Neutrophil (primary cell): ENCODE data around the gene DBH.

Experiments used
- H3K27ac ChIP-seq: fragments of 200-600 bp; sonication (generic); 2 replicates; pipeline ENCODE4 v1.5.1; 2016; ENCODE audit warnings: mild to moderate bottlenecking, moderate library complexity
- H3K27me3 ChIP-seq: fragments of 200-600 bp; sonication (generic); 2 replicates; pipeline ENCODE4 v1.6.0; 2016; ENCODE audit warnings: mild to moderate bottlenecking
- H3K36me3 ChIP-seq: fragments of 200-600 bp; sonication (generic); 2 replicates; pipeline ENCODE4 v1.5.1; 2017
- H3K4me1 ChIP-seq, 2 experiments: fragments of 200-600 bp in 1 of 2; sonication (generic) in 1 of 2; 1 replicate in 1 of 2; 2 replicates in 1 of 2; pipeline versions ENCODE4 v1.5.1 to v1.6.1; 2013 to 2016; ENCODE audit warnings: low read depth in 1 of 2, low read length in 1 of 2, mild to moderate bottlenecking in 1 of 2, moderate library complexity in 1 of 2; ENCODE audit not compliant: control insufficient read depth in 1 of 2, insufficient read depth in 1 of 2
- H3K4me3 ChIP-seq, 2 experiments: fragments of 200-600 bp in 1 of 2; sonication (generic) in 1 of 2; 1 replicate in 1 of 2; 2 replicates in 1 of 2; pipeline ENCODE4 v1.5.1; 2013 to 2016; ENCODE audit warnings: low read depth in 1 of 2, low read length in 1 of 2, mild to moderate bottlenecking in 1 of 2, moderate library complexity in 1 of 2
- H3K9me3 ChIP-seq: fragments of 200-600 bp; sonication (generic); 2 replicates; pipeline ENCODE4 v1.5.1; 2016
- TF ChIP-seq, protein P1 (sequence below): fragments of 200-600 bp; sonication (generic); IDR thresholded peaks from 2 replicates; pipeline ENCODE4 v1.5.1; 2016; ENCODE audit warnings: antibody characterized with exemption

The DBH gene

DNA sequence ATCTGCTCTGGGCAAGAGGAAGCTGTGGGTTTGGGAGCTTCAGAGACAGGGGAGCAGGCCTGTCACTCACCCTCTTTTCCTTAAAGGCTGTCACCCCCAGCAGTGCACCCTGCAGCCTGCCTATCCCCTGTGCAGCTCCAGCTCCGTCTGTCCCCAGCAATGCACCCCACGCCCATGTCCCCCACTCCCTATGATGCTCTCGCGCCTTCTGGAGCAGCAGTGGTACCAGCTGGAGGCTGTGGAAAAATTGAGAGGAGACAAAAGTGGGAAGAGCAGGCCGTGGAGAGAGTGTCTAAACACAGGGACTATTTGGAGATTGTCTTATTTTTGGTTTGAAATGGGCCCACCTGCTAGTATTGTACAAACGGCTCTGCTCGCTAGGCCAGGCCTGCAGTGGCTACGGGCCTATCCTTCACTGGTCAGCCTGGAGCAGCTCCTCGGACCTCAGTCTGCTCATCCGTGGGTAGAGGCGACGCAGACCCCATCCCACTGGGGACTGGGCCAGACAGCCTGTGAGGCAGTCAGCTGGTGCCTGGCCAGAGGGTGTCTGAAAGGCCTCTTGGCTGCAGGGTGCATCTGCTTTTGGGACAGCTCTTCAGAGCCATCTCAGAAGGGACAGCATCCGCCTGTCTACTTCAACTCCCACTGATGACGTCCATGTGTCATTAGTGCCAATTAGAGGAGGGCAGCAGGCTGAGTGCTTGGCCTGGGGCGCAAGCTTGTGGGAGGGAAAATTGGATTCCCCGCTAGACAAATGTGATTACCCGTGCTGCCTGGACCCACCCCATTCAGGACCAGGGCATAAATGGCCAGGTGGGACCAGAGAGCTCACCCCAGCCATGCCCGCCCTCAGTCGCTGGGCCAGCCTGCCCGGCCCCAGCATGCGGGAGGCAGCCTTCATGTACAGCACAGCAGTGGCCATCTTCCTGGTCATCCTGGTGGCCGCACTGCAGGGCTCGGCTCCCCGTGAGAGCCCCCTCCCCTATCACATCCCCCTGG lies at the start of gene DBH:
TSS of gene DBH (plus strand) at position 831 of the 999 bp plus-strand sequence. CDS start at position 840, 9 bp downstream.
- Histone ChIP-seq H3K27ac (no peak within 1 kb of the TSS), H3K36me3 (no peaks in the 10 kb centered on the region), H3K4me1 (no peaks in the 10 kb centered on the region), H3K9me3 (no peaks in the 10 kb centered on the region), H3K27me3 (peaks cover 21% of the 10 kb centered on the region), H3K4me3 (no peak within 1 kb of the TSS)
- TF ChIP-seq, protein P1, sequence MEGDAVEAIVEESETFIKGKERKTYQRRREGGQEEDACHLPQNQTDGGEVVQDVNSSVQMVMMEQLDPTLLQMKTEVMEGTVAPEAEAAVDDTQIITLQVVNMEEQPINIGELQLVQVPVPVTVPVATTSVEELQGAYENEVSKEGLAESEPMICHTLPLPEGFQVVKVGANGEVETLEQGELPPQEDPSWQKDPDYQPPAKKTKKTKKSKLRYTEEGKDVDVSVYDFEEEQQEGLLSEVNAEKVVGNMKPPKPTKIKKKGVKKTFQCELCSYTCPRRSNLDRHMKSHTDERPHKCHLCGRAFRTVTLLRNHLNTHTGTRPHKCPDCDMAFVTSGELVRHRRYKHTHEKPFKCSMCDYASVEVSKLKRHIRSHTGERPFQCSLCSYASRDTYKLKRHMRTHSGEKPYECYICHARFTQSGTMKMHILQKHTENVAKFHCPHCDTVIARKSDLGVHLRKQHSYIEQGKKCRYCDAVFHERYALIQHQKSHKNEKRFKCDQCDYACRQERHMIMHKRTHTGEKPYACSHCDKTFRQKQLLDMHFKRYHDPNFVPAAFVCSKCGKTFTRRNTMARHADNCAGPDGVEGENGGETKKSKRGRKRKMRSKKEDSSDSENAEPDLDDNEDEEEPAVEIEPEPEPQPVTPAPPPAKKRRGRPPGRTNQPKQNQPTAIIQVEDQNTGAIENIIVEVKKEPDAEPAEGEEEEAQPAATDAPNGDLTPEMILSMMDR: no peak

DNA sequence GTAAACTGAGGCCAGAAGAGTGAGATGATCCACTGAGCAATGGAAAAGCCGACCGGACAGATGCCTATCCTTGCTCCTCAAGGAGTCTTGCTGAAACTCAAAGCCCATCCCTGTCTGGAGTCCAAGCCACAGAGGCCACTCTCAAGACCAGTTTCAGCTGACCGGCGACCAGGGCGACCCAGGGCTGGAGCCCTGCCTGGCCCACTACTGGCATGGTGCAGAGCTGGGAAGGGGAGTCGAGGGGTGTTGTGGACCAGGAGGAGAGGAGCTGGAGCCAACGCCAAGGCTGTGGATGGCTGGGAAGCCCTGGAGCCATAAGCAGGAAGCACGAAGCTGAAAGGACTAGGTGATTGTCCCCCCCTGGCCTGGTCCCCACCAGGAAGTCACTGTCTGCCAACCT lies 49.1 kb upstream of the DBH start:
- H3K27me3 ChIP-seq: peaks cover 44% of the 10 kb centered on the region

DNA sequence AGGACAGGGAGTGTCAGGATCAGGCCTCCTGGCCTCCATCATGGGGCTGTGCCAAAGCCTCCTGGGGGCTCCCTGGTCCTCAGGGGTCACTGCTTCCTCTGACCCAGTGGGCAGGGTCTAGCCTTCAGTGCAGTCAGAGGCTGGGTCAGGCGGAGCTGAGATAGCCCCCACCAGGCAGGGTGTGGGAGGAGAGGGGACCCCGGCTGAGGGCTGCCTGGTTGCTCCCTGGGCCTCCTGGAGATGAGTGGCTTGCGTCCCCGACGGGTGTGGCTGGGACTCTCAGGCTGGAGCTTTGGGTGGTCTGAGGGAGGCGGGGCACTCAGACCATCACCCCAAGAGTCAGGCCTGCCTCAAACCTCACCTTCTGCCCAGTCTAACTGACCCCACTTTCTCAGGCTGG lies 48.7 kb upstream of the DBH start:
- Histone ChIP-seq H3K9me3 (no peaks in the 10 kb centered on the region), H3K4me1 (no peaks in the 10 kb centered on the region), H3K27ac (no peak overlapping the region), H3K27me3 (peaks cover 44% of the 10 kb centered on the region), H3K4me3 (no peak overlapping the region), H3K36me3 (no peaks in the 10 kb centered on the region)
- TF ChIP-seq, protein P1: no peak

More for the DNA sequence above, 49.1 kb upstream of the DBH start:
- no peaks in the 10 kb centered on the region for H3K4me1 ChIP-seq
- TF ChIP-seq, protein P1: no peak
- H3K4me3 ChIP-seq: no peak overlapping the region
- no peaks in the 10 kb centered on the region for H3K36me3 ChIP-seq
- no peaks in the 10 kb centered on the region for H3K9me3 ChIP-seq
- no peak overlapping the region for H3K27ac ChIP-seq

DNA sequence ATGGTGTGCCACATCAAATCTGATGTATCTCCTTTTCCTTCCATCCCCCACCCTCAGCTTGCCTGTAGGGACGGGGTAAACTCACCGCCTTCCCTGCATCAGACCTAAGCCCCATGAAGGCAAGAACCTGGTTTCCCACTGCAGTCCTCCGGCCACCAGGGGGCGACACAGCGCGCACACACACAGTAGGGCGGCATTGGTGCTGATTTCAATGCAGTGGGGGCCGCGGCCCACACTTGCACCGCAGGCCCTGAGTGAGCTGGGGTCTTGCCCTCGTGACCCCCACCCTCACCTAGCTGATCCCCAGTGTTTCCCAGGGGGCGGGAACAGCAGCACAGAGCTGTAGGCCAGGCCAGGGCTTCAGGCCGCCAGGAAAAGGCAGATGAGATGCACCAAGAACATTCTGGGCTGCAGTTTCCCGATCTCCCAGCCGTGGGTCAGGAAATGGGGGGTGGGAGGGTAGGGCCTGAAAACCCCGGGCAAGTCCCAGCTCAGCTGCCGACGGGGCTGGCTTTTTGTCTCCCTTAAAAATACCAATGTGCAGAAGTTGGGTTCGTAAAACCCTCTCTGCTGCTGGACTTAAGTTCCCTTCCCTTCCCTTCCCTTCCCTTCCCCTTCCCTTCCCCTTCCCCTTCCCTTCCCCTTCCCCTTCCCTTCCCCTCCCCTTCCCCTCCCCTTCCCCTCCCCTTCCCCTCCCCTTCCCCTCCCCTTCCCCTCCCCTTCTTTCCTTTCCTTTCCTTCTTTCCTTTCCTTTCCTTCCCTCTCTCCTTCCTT lies 46.5 kb upstream of the DBH start:
- Histone ChIP-seq H3K4me3 (no peak overlapping the region), H3K27ac (no peak overlapping the region), H3K4me1 (no peaks in the 10 kb centered on the region), H3K36me3 (no peaks in the 10 kb centered on the region), H3K27me3 (peaks cover 28% of the 10 kb centered on the region), H3K9me3 (no peaks in the 10 kb centered on the region)
- TF ChIP-seq, protein P1: no peak

DNA sequence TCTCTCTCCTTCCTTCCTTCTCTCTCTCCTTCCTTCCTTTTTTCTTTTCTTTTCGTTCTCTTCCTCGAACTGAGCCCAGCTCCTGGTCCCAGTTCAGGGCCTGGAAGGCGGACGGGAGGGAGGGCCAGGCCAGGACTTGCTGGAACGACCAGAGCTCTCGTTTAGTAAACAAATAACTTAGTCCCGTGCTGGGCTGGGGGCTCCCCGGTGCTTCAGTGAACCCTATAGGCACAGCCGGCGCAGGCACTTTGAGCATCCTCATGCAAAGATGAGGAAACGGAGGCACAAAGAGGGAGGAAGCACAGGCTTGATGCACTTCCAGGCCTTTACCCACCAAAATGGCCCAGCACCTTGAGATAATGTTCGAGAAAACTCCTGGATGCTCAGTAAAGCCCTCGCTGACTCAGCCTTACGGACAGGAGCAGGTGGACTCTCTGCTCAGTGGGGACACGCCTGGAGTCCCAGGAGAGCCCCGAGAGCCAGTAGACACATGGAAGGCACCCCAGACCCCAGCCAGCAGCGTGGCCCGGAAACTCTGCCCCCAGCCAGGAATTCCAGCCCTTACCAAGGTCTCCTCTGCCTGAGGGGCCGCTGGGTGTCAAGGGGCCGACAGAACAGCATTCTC lies 45.8 kb upstream of the DBH start:
- Histone ChIP-seq H3K27ac (no peak overlapping the region), H3K9me3 (no peaks in the 10 kb centered on the region), H3K4me1 (no peaks in the 10 kb centered on the region), H3K4me3 (no peak overlapping the region), H3K27me3 (peaks cover 21% of the 10 kb centered on the region), H3K36me3 (no peaks in the 10 kb centered on the region)
- TF ChIP-seq, protein P1: no peak
